Measurements from ENCODE around the gene BRD1. TPM values are rescaled to one million over a fixed set of nuclear protein-coding genes. Genes with fewer than 3 reads are reported as not detected.
A peak's percentile ranks its signal among the peaks of the same experiment; 100 is the strongest.
"Not testable (repeated sequence)": the region's sequence is repeated elsewhere in the genome, so short reads cannot be mapped to it uniquely, and the experiment has no call there.

BRD1 gene
- total and polyA plus RNA-seq, 2 donors, result 18.2 to 43.6 TPM

GRCh38 chr22:49781886-49782285 is 45.8 kb downstream of the BRD1 start:
- H3K4me3 ChIP-seq (ENCODE audit: low read length in 2 of 2); H3K9me3 ChIP-seq (ENCODE audit: control insufficient read depth in 2 of 2, insufficient read depth in 1 of 2, low read length in 1 of 2); DNase-seq (ENCODE audit: low read depth in 6 of 9, low spot score in 9 of 9); H3K27me3 ChIP-seq (ENCODE audit: control insufficient read depth in 2 of 2, insufficient read depth in 1 of 2, low read length in 1 of 2): not testable (repeated sequence)
- peaks cover 67 to 91% of the 10 kb centered on the region in 2 donors for H3K36me3 ChIP-seq (ENCODE audit: control insufficient read depth in 2 of 2, insufficient read depth in 2 of 2, low read length in 1 of 2)
- 96% methylated on average over 21 of the region's 21 CpGs for WGBS
- H3K27ac ChIP-seq (ENCODE audit: low read depth in 1 of 2, low read length in 1 of 2), result peak overlapping the region in 1 of 2 donors; percentile 69
- peaks cover 0 to 28% of the 10 kb centered on the region in 2 donors for H3K4me1 ChIP-seq (ENCODE audit: control insufficient read depth in 2 of 2, insufficient read depth in 2 of 2, low read length in 2 of 2)

GRCh38 chr22:49781289-49781782 is 46.3 kb downstream of the BRD1 start:
- peaks cover 0 to 26% of the 10 kb centered on the region in 2 donors for H3K4me1 ChIP-seq (ENCODE audit: control insufficient read depth in 2 of 2, insufficient read depth in 2 of 2, low read length in 2 of 2)
- peak overlapping the region; percentile 65 to 69 for H3K27ac ChIP-seq (ENCODE audit: low read depth in 1 of 2, low read length in 1 of 2)
- WGBS, result 73% methylated on average over 16 of the region's 16 CpGs
- H3K36me3 ChIP-seq (ENCODE audit: control insufficient read depth in 2 of 2, insufficient read depth in 2 of 2, low read length in 1 of 2), result peaks cover 67 to 91% of the 10 kb centered on the region in 2 donors
- H3K4me3 ChIP-seq (ENCODE audit: low read length in 2 of 2), result no peak overlapping the region
- H3K27me3 ChIP-seq (ENCODE audit: control insufficient read depth in 2 of 2, insufficient read depth in 1 of 2, low read length in 1 of 2), result no peaks in the 10 kb centered on the region
- DNase-seq (ENCODE audit: low read depth in 6 of 9, low spot score in 9 of 9), result peak in 1 of 9 donors; percentile 47
- H3K9me3 ChIP-seq (ENCODE audit: control insufficient read depth in 2 of 2, insufficient read depth in 1 of 2, low read length in 1 of 2), result no peaks in the 10 kb centered on the region

GRCh38 chr22:49780698-49781288 is 46.9 kb downstream of the BRD1 start:
- Histone ChIP-seq H3K4me3 (ENCODE audit: low read length in 2 of 2) (no peak overlapping the region), H3K27ac (ENCODE audit: low read depth in 1 of 2, low read length in 1 of 2) (peak overlapping the region in 1 of 2 donors; percentile 47), H3K9me3 (ENCODE audit: control insufficient read depth in 2 of 2, insufficient read depth in 1 of 2, low read length in 1 of 2) (no peaks in the 10 kb centered on the region), H3K4me1 (ENCODE audit: control insufficient read depth in 2 of 2, insufficient read depth in 2 of 2, low read length in 2 of 2) (peaks cover 2 to 26% of the 10 kb centered on the region in 2 donors), H3K36me3 (ENCODE audit: control insufficient read depth in 2 of 2, insufficient read depth in 2 of 2, low read length in 1 of 2) (peaks cover 64 to 91% of the 10 kb centered on the region in 2 donors), H3K27me3 (ENCODE audit: control insufficient read depth in 2 of 2, insufficient read depth in 1 of 2, low read length in 1 of 2) (no peaks in the 10 kb centered on the region)
- WGBS, result 97% methylated on average over 19 of the region's 19 CpGs
- DNase-seq (ENCODE audit: low read depth in 6 of 9, low spot score in 9 of 9), result no peak

GRCh38 chr22:49779853-49780697 is 47.6 kb downstream of the BRD1 start:
- Histone ChIP-seq H3K4me1 (ENCODE audit: control insufficient read depth in 2 of 2, insufficient read depth in 2 of 2, low read length in 2 of 2) (peaks cover 2 to 29% of the 10 kb centered on the region in 2 donors), H3K4me3 (ENCODE audit: low read length in 2 of 2) (no peak overlapping the region), H3K27me3 (ENCODE audit: control insufficient read depth in 2 of 2, insufficient read depth in 1 of 2, low read length in 1 of 2) (no peaks in the 10 kb centered on the region), H3K9me3 (ENCODE audit: control insufficient read depth in 2 of 2, insufficient read depth in 1 of 2, low read length in 1 of 2) (no peaks in the 10 kb centered on the region), H3K36me3 (ENCODE audit: control insufficient read depth in 2 of 2, insufficient read depth in 2 of 2, low read length in 1 of 2) (peaks cover 66 to 91% of the 10 kb centered on the region in 2 donors), H3K27ac (ENCODE audit: low read depth in 1 of 2, low read length in 1 of 2) (no peak overlapping the region)
- no peak for DNase-seq (ENCODE audit: low read depth in 6 of 9, low spot score in 9 of 9)
- WGBS, result 96% methylated on average over 34 of the region's 34 CpGs

GRCh38 chr22:49779211-49779610 is 48.5 kb downstream of the BRD1 start:
- WGBS, result 95% methylated on average over 13 of the region's 13 CpGs
- H3K9me3 ChIP-seq (ENCODE audit: control insufficient read depth in 2 of 2, insufficient read depth in 1 of 2, low read length in 1 of 2), result no peaks in the 10 kb centered on the region
- peaks cover 66 to 91% of the 10 kb centered on the region in 2 donors for H3K36me3 ChIP-seq (ENCODE audit: control insufficient read depth in 2 of 2, insufficient read depth in 2 of 2, low read length in 1 of 2)
- no peak overlapping the region for H3K4me3 ChIP-seq (ENCODE audit: low read length in 2 of 2)
- DNase-seq (ENCODE audit: low read depth in 6 of 9, low spot score in 9 of 9), result no peak
- H3K27ac ChIP-seq (ENCODE audit: low read depth in 1 of 2, low read length in 1 of 2), result no peak overlapping the region
- peaks cover 2 to 29% of the 10 kb centered on the region in 2 donors for H3K4me1 ChIP-seq (ENCODE audit: control insufficient read depth in 2 of 2, insufficient read depth in 2 of 2, low read length in 2 of 2)
- no peaks in the 10 kb centered on the region for H3K27me3 ChIP-seq (ENCODE audit: control insufficient read depth in 2 of 2, insufficient read depth in 1 of 2, low read length in 1 of 2)

GRCh38 chr22:49777569-49778249 is 50.0 kb downstream of the BRD1 start:
- Histone ChIP-seq H3K27ac (ENCODE audit: low read depth in 1 of 2, low read length in 1 of 2) (peak overlapping the region in 1 of 2 donors; percentile 31), H3K36me3 (ENCODE audit: control insufficient read depth in 2 of 2, insufficient read depth in 2 of 2, low read length in 1 of 2) (peaks cover 57 to 82% of the 10 kb centered on the region in 2 donors), H3K9me3 (ENCODE audit: control insufficient read depth in 2 of 2, insufficient read depth in 1 of 2, low read length in 1 of 2) (no peaks in the 10 kb centered on the region), H3K4me1 (ENCODE audit: control insufficient read depth in 2 of 2, insufficient read depth in 2 of 2, low read length in 2 of 2) (peaks cover 4 to 29% of the 10 kb centered on the region in 2 donors), H3K4me3 (ENCODE audit: low read length in 2 of 2) (no peak overlapping the region), H3K27me3 (ENCODE audit: control insufficient read depth in 2 of 2, insufficient read depth in 1 of 2, low read length in 1 of 2) (no peaks in the 10 kb centered on the region)
- WGBS, result 96% methylated on average over 40 of the region's 40 CpGs
- no peak for DNase-seq (ENCODE audit: low read depth in 6 of 9, low spot score in 9 of 9)

- 96% methylated on average over 29 of the region's 29 CpGs for WGBS
- peaks cover 0 to under 1% of the 10 kb centered on the region in 2 donors for H3K27me3 ChIP-seq (ENCODE audit: control insufficient read depth in 2 of 2, insufficient read depth in 1 of 2, low read length in 1 of 2)
- H3K4me3 ChIP-seq (ENCODE audit: low read length in 2 of 2), result no peak overlapping the region
- H3K36me3 ChIP-seq (ENCODE audit: control insufficient read depth in 2 of 2, insufficient read depth in 2 of 2, low read length in 1 of 2), result peaks cover 58 to 83% of the 10 kb centered on the region in 2 donors
- no peak for DNase-seq (ENCODE audit: low read depth in 6 of 9, low spot score in 9 of 9)
- H3K9me3 ChIP-seq (ENCODE audit: control insufficient read depth in 2 of 2, insufficient read depth in 1 of 2, low read length in 1 of 2), result no peaks in the 10 kb centered on the region
- H3K27ac ChIP-seq (ENCODE audit: low read depth in 1 of 2, low read length in 1 of 2), result peak overlapping the region in 1 of 2 donors; percentile 2
- H3K4me1 ChIP-seq (ENCODE audit: control insufficient read depth in 2 of 2, insufficient read depth in 2 of 2, low read length in 2 of 2), result peaks cover 6 to 35% of the 10 kb centered on the region in 2 donors
These were observed 50.8 kb downstream of the BRD1 start for GRCh38 chr22:49776891-49777290.

- Histone ChIP-seq H3K4me3 (ENCODE audit: low read length in 2 of 2) (no peak overlapping the region), H3K27me3 (ENCODE audit: control insufficient read depth in 2 of 2, insufficient read depth in 1 of 2, low read length in 1 of 2) (peaks cover 0 to 7% of the 10 kb centered on the region in 2 donors), H3K4me1 (ENCODE audit: control insufficient read depth in 2 of 2, insufficient read depth in 2 of 2, low read length in 2 of 2) (peaks cover 7 to 29% of the 10 kb centered on the region in 2 donors), H3K9me3 (ENCODE audit: control insufficient read depth in 2 of 2, insufficient read depth in 1 of 2, low read length in 1 of 2) (no peaks in the 10 kb centered on the region), H3K27ac (ENCODE audit: low read depth in 1 of 2, low read length in 1 of 2) (no peak overlapping the region), H3K36me3 (ENCODE audit: control insufficient read depth in 2 of 2, insufficient read depth in 2 of 2, low read length in 1 of 2) (peaks cover 52 to 76% of the 10 kb centered on the region in 2 donors)
- DNase-seq (ENCODE audit: low read depth in 6 of 9, low spot score in 9 of 9), result no peak
- WGBS, result 97% methylated on average over 31 of the region's 31 CpGs
These were observed 51.7 kb downstream of the BRD1 start for GRCh38 chr22:49775867-49776511.

Data from thymus (tissue), 11 donors.